K562 (cell line): ENCODE results near the gene USP35. TPM values are rescaled to one million over a fixed set of nuclear protein-coding genes. Genes with fewer than 3 reads are reported as not detected.

Source experiments
- AFF1 ChIP-seq, 2 experiments: fragments of 450-650 bp; IDR thresholded peaks; 2 replicates each; pipeline ENCODE4 v1.6.1; 2018; ENCODE audit warnings: mild to moderate bottlenecking in 2 of 2, low read depth in 1 of 2; ENCODE audit not compliant: partially characterized antibody in 2 of 2
- CHD1 ChIP-seq: fragments of 200-600 bp; sonication (generic); IDR thresholded peaks from one replicate; pipeline ENCODE4 v1.6.1; 2012; ENCODE audit warnings: mild to moderate bottlenecking, moderate library complexity, low read length, inconsistent platforms
- CREM ChIP-seq: IDR thresholded peaks from 2 replicates; pipeline ENCODE4 v1.6.1; 2014; ENCODE audit warnings: antibody characterized with exemption, low read depth
- FOXJ2 ChIP-seq: fragments of 200-800 bp; sonication (Bioruptor generic); IDR thresholded peaks from 2 replicates; pipeline ENCODE4 v1.6.1; 2016; ENCODE audit warnings: missing genetic modification characterization, missing compliant biosample characterization
- FOXM1 ChIP-seq, 2 experiments: fragments of 450-650 bp in 1 of 2; sonication (generic) in 1 of 2; formaldehyde crosslinking in 1 of 2; IDR thresholded peaks; 2 replicates each; pipeline versions ENCODE4 v1.6.1 to v1.9.0; 2017 to 2022; ENCODE audit warnings: low read depth in 2 of 2, mild to moderate bottlenecking in 2 of 2, missing genetic modification reagents in 1 of 2, moderate library complexity in 1 of 2
- HDAC3 ChIP-seq: fragments of 450-650 bp; IDR thresholded peaks from 2 replicates; pipeline ENCODE4 v1.6.1; 2018; ENCODE audit warnings: borderline replicate concordance, mild to moderate bottlenecking, moderate library complexity; ENCODE audit not compliant: partially characterized antibody
- ID3 ChIP-seq, 2 experiments: fragments of 250-450 bp in 1 of 2; fragments of 450-650 bp in 1 of 2; sonication (Bioruptor Pico) in 1 of 2; IDR thresholded peaks; 2 replicates each; pipeline versions ENCODE4 v1.6.1 to v1.8.0; 2016 to 2021; ENCODE audit warnings: mild to moderate bottlenecking in 2 of 2, moderate library complexity in 2 of 2, missing compliant biosample characterization in 1 of 2, missing genetic modification characterization in 1 of 2
- MNT ChIP-seq, 2 experiments: fragments of 450-650 bp; conservative IDR thresholded peaks; 2 replicates each; pipeline ENCODE4 v1.6.1; 2017; ENCODE audit warnings: mild to moderate bottlenecking in 2 of 2, moderate library complexity in 2 of 2
- NCOA1 ChIP-seq: fragments of 450-650 bp; IDR thresholded peaks from 2 replicates; pipeline ENCODE4 v1.6.1; 2016; ENCODE audit warnings: low read depth
- NR2C1 ChIP-seq, 2 experiments: fragments of 450-650 bp; IDR thresholded peaks; 2 replicates each; pipeline ENCODE4 v1.6.1; 2017; ENCODE audit warnings: mild to moderate bottlenecking in 2 of 2, antibody characterized with exemption in 1 of 2, inconsistent platforms in 1 of 2, missing compliant biosample characterization in 1 of 2, missing genetic modification characterization in 1 of 2
- NR3C1 ChIP-seq: sonication (generic); formaldehyde crosslinking; IDR thresholded peaks from 2 replicates; pipeline ENCODE4 v1.8.1; 2022; ENCODE audit warnings: missing genetic modification reagents
- PHB2 ChIP-seq: fragments of 450-650 bp; IDR thresholded peaks from 2 replicates; pipeline ENCODE4 v1.6.1; 2017; ENCODE audit warnings: low read depth
- STAT5B ChIP-seq: fragments of 250-450 bp; sonication (Bioruptor Pico); IDR thresholded peaks from 2 replicates; pipeline ENCODE4 v1.8.0; 2021; ENCODE audit warnings: mild to moderate bottlenecking, inconsistent platforms
- TFAP4 ChIP-seq: sonication (generic); formaldehyde crosslinking; IDR thresholded peaks from 2 replicates; pipeline ENCODE4 v1.8.0; 2022; ENCODE audit warnings: missing genetic modification reagents, mild to moderate bottlenecking, moderate library complexity, borderline replicate concordance
- ZBED1 ChIP-seq: IDR thresholded peaks from 2 replicates; pipeline ENCODE4 v1.6.1; 2014
- ZBTB17 ChIP-seq: fragments of 450-650 bp; formaldehyde crosslinking; IDR thresholded peaks from 2 replicates; pipeline ENCODE4 v1.4.0; 2020; ENCODE audit warnings: mild to moderate bottlenecking
- ZFX ChIP-seq: sonication (generic); formaldehyde crosslinking; IDR thresholded peaks from 2 replicates; pipeline ENCODE4 v1.8.0; 2022; ENCODE audit warnings: mild to moderate bottlenecking, missing genetic modification reagents, moderate library complexity
- polyA plus RNA-seq, 8 experiments: library from polyadenylated mRNA; depleted of rRNA in 4 of 8; stranded (reverse) in 5 of 8; unstranded in 3 of 8; fragments of >200 nt; fragmentation: Nextera tagmentation in 2 of 8; fragmentation: Illumina TruSeq in 1 of 8; extraction: Ambion mirVana in 2 of 8; extraction: Trizol in 1 of 8; gene quantifications; 2 replicates each; pipeline versions ENCODE4 v1.2.1 to v1.2.3, GENCODE V29; 2011 to 2014; ENCODE audit warnings: inconsistent platforms in 1 of 8, missing spikeins in 1 of 8
- total RNA-seq, 7 experiments: library from RNA; depleted of rRNA in 6 of 7; stranded (reverse); fragments of >200 nt in 6 of 7; fragmentation: Illumina TruSeq in 2 of 7; extraction: Trizol in 2 of 7; gene quantifications; 2 replicates each; pipeline versions ENCODE4 v1.2.1 to v1.2.3, GENCODE V29; 2011 to 2021; ENCODE audit warnings: low replicate concordance in 1 of 7

Gene USP35
- total and polyA plus RNA-seq, 9 of the 15 experiments (the other 6 are each of a cell fraction or from before 2014, with no cell fraction given), result 0.01 to 4.8 (median 3.6) TPM

- no peak for TF ChIP-seq FOXJ2 (tag)
- TF ChIP-seq FOXM1 (IDR thresholded peaks at IDR 0.05; ENCODE audit: low read depth), result peak; percentile 67; the same call in 1 of the 2 replicates
- TF ChIP-seq FOXM1 (CRISPR knock-in tag; IDR thresholded peaks at IDR 0.05; ENCODE audit: low read depth), result no peak
- TF ChIP-seq ZBTB17 (CRISPR knock-in tag), result no peak
- TF ChIP-seq NCOA1, result no peak
- TF ChIP-seq NR3C1 (CRISPR knock-in tag), result no peak
- peak; percentile 88 for TF ChIP-seq NR2C1 (IDR thresholded peaks at IDR 0.05)
- peak; percentile 95 for TF ChIP-seq NR2C1 (tag; IDR thresholded peaks at IDR 0.05)
- TF ChIP-seq ID3 (CRISPR knock-in tag; IDR thresholded peaks at IDR 0.05), result no peak
- TF ChIP-seq ID3 (tag; IDR thresholded peaks at IDR 0.05), result no peak
- TF ChIP-seq TFAP4, result peak; percentile 86; the same call in 1 of the 2 replicates
- TF ChIP-seq CHD1, result no peak
- TF ChIP-seq CREM, result peak; percentile 47; the same call in 1 of the 2 replicates
- TF ChIP-seq AFF1 (IDR thresholded peaks at IDR 0.05; ENCODE audit: low read depth in 1 of 2, partially characterized antibody in 2 of 2), result no peak
- TF ChIP-seq ZBED1, result no peak
- TF ChIP-seq HDAC3, result peak; percentile 80
- no peak for TF ChIP-seq PHB2
- TF ChIP-seq STAT5B (CRISPR knock-in tag), result no peak
- TF ChIP-seq ZFX (CRISPR knock-in tag), result no peak; the same call in none of the 2 replicates
- peak; percentile 96 to 98 for TF ChIP-seq MNT (conservative IDR thresholded peaks at IDR 0.05)
These were observed 49.0 kb upstream of the USP35 start, which contains the start of gene ALG8 (continued) for GRCh38 chr11:78139422-78140391.
